Stimulated activated CD8-positive, alpha-beta memory T cell treated with anti-CD3 and anti-CD28 coated beads, Interleukin-7, amount 100 ng/mL, for 4 hours (primary cell): ENCODE results near the gene TMEM97.

Source experiments
- DNase-seq, 2 donors: peaks; one replicate each; pipeline ENCODE4 v3.0.0-alpha.2; 2020; ENCODE audit warnings: low read depth in 2 of 2

TMEM97 gene

GRCh38 chr17:28365487-28365886 lies 46.5 kb downstream of the TMEM97 start:
- DNase-seq, result no peak

GRCh38 chr17:28366605-28367004 lies 47.6 kb downstream of the TMEM97 start:
- no peak for DNase-seq

DNA sequence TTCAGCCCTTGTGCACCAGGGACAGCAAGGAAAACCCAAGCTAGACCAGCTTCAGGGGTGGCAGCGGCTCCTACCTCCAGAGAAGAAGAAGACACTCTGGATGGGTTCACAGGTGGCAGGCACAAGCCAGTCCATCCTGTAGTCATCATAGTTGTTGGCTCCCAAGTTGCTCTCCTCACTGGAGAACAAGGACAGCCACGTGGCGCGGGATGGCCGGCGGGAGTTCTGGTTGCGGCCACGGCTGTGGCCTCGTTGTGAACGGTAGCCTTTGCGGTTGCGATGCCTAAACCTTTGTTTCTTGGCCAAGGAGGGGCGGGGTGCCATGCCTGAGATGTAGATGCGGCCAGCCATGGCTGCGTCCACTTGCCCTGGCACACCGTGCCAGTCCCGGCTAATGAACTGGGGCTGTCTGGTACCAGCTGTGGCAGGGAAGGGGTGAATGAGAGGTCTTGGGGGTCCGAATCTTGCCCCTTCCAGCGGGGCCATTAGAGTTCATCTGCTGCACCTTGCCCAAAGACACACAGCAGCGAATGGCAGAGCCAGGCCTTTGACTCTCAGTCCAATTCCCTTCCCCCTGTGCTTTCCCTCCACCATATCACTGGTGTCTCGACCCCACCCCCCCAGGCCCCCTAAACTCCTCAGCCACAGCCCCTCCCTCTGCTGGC lies 48.8 kb downstream of the TMEM97 start:
- no peak for DNase-seq

DNA sequence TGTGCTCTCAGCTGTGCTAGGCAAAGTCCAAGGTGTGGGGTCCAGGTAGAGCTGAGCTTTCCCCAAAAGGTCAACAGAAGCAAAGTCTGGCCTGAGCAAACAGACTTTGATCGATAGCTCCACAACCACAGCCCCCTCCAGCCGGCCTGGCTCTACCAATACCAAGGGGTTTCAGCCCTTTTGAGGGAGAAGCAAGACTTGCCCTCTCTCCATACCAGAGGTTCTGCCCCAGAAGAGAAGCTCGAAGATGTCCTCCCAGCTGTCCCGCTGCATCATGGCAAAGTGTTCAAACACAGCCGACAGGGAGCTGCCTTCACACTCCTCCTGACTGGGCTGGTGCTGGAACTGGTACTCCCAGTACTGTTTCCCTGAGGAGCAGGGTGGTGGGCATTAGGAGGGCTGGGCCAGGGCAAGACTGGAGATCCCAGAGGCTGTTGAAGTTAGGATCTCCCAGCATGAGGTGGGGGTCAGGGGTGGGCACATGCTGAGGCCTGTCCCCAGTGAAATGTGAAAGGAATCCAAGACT lies 49.4 kb downstream of the TMEM97 start:
- no peak for DNase-seq

GRCh38 chr17:28368915-28369683 lies 50.1 kb downstream of the TMEM97 start:
- no peak for DNase-seq

GRCh38 chr17:28369684-28370034 lies 50.7 kb downstream of the TMEM97 start:
- DNase-seq, result no peak

- DNase-seq, result no peak
These were observed 51.2 kb downstream of the TMEM97 start, which contains the start of gene VTN for GRCh38 chr17:28370035-28370743. TSS of gene VTN (minus strand) at chr17:28370307. CDS start at chr17:28370203, 104 bp downstream.

DNA sequence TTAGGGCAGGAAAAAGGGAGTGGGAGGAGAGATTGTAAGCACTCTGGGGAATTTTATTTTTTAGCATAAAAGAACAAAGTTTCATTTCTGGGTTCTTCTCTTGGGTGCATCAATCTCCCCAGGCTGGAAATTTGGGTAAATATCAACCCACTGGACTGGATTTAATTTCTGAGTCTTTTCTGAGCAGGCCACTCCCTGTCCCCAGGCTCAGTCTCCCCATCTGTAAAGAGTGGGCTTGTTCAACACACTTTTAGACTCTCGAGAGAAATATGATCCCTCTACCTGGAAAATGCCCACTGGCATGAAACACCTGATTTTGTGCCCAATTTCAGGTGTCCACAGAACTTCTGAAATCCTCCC lies 51.7 kb downstream of the TMEM97 start:
- no peak for DNase-seq

DNA sequence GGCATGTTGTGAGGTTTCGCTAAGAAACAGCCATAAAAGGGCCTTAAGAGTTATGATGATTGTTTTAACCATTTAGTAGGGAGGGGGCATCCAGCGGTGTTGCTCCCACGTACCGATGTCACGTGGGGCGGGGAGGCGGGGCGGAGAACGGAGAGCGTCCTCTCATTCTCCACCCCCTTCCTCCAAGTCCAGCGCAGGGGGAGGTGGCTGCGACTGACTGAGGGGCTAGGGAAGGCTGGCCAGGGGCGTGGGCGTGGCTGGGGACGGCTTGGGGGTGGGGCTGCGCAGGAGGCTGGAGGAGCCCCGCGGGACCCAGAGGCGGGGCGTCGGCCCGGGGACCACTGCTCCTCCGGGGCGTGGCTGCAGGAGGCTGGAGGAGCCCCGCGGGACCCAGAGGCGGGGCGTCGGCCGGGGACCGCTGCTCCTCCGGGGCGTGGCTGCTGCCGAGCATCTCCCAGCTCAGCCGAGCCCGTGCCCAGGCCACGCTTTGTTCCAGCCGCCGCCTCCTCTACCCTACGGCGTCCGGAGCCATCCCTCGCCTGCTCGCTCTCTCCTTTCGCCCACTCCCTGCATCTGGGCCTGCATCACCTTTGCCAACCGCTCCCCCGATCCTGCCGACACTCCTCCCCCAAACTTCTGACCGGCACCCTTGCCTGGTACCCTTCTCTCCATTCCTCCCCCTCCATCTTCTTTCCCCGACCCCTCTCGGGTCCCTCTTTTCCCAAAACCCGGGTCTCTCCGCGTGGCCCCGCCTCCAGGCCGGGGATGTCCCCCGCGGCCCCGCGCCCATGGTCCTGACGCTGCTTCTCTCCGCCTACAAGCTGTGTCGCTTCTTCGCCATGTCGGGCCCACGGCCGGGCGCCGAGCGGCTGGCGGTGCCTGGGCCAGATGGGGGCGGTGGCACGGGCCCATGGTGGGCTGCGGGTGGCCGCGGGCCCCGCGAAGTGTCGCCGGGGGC lies 52.5 kb downstream of the TMEM97 start, which contains the start of gene SARM1:
TSS of gene SARM1 (plus strand) at position 450 of the 958 bp plus-strand sequence. CDS start at position 789, 339 bp downstream.
- DNase-seq, result peak; percentile 65 to 78

GRCh38 chr17:28372203-28372944 lies 53.4 kb downstream of the TMEM97 start:
- no peak for DNase-seq

DNA sequence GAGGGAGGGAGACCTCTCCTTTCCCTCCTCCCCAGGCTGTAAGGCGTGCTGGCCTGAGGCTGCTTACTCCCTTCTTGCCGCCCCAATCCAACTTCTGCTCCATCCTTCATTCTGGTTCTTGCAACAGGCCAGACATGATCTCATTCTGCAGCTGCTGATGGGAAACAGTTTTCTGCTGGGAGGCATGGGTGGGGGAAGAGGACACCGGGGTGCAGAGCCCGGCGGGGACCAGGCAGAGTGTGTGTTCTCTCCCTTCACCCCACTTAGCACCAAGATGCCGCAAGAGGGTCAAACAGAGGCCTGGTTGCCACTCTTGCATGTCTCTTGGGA lies 53.9 kb downstream of the TMEM97 start:
- no peak for DNase-seq
